Activated T-cell treated with anti-CD3 and anti-CD28 coated beads, Interleukin-2, amount 50 U/mL, for 48 hours (primary cell): ENCODE results near the gene TAS1R2.
"Not testable (repeated sequence)": the region's sequence is repeated elsewhere in the genome, so short reads cannot be mapped to it uniquely, and the experiment has no call there.

ENCODE experiments used
- DNase-seq, 2 experiments: peaks; one replicate each; pipeline ENCODE4 v3.0.0-alpha.2; 2020

TAS1R2 gene

DNA sequence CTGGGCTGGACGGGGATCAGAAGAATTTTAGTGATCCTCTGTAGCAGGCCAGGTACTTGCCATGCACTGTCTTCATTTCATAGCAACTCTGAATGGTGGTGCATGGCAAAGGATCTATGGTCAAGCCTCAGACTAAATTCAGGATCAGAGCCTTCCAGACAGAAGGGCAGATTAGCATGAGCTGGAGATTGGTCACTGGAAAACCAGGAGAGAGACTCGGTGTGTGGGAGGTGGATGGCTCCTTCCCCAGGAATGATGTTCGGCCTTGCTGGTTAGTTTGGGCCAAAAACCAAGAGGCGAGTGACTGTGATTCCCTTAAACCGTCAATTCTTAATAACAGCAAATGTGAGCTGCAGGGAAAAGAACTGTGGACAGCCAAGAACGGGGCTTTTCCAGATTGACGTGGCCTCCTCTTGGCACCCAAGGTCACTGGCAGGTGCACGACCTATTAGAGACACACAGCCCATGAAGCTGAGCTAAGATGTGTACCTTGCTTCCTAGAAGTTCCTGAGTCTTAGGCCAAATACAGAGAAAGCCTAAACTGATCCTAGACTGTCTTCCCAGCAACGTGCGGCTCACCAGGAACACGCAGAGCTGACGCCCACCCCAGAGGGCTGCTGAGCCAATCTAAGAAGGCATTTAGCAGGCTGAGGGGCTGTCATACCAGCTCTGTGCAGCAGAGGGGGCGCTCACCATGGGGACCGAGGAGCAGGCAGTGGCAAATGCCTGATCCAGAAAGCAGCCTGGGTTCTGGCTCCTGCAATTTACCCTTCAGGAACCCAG lies 24.4 kb upstream of the TAS1R2 start:
- DNase-seq, result peak; percentile 82 to 84

DNA sequence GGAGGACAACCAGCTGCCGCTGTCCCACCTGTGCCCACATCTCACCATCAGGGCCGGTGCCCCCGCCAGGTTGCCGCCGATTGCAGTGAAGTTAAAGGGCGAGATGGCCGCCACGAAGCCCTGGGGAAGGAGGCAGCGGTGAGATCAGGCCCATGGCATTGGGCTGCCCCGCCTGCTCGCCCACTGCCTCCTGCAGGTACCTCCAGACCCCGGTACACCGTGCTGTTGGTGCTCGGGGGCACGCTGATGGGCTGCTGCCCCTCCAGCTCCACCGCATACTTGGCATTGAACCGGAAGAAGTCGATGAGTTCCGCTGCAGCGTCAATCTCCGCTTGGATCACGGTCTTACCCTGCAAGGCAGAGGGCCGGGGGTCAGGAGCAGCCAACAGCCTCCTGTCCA lies 23.6 kb upstream of the TAS1R2 start:
- no peak for DNase-seq

DNA sequence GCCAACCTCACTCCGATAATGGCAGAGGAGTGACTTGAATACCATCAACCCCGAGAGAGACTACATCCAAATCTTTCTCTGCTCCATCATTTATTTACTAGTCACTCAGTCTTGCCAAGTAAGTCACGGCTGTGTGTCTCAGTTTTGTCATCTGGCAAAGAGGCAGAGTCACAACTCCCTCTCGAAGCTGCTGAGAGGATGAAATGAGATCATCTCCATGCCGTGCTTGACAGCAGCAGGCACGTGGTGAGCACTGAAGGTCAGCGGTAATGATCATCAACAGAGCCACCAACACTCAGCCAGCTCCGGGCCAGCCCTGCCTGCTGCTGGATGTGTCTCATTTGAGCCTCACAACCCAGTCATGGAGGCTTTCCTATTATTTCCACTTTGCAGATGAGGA lies 23.0 kb upstream of the TAS1R2 start:
- no peak for DNase-seq

DNA sequence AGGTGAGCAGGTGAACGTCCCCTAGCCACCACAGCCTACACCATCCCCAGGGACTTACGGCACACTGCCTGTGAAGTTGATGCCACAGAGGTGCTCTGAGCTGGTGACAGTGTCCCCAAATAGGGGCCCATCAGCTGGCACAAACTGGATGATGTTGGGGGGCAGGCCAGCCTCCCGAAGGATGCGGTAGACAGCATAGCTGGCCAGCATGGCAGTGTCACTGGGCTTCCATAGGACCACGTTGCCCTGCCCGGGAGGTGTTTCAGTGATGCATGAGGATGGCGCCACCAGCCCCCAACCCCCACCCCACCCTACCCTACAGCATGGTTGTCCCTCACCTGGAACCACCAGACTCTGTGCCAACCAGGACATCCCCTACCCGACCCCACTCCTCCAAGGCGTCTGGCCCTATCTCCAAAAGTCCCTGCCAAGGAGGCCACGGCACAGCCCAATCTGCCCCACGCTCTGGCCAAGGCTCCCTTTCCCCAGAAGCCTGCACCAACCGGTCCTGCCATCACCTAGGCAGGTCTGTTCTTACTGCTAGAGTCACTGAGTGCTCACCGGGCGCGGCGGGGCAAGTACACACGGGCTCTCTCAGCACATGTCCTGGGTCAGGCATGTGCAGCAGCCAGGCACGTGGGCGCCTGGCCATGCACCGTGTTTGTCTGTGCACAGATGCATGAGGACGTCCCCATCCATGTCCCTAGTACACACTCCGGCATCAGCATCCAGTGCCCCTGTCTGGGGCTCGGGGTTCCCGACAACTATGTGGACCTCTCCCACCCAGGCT lies 22.4 kb upstream of the TAS1R2 start:
- no peak for DNase-seq

DNA sequence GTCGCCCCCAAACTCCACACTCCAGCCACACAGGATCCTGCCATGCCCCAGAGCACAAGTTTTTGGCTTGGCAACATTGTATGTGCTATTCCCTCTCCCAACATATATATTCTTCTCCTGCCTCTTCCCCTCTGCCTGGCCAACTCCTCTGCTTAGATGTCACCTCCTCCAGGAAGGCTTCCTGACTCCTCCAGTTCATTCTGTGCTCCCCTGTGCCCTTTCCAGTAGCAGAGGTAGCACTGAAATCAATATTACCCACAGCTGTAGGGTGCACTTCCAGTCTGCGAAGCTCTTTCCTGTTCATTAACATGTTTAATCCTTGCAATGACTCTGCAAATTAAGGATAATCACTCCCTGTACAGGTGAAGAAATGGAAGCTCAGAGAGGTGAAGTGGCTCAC lies 21.7 kb upstream of the TAS1R2 start:
- no peak for DNase-seq

DNA sequence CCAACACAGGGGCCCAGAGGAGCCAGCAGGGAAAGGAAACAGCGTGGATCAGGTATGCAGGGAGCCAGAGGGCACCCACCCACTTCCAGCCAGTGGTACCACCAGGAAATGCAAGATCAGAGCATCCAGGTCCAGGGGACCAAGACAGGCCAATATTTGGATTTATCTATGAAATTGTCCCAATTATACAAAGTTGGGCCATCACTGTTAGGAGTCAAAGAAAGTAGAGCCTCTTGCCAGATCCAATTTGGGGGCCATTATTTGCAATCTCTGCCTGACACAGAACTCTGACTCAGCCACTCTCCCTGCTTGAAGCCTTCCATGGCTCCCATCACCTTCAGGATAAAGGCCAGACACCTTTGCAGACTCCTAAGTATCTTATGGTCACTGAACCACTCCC lies 21.1 kb upstream of the TAS1R2 start:
- DNase-seq, result no peak

DNA sequence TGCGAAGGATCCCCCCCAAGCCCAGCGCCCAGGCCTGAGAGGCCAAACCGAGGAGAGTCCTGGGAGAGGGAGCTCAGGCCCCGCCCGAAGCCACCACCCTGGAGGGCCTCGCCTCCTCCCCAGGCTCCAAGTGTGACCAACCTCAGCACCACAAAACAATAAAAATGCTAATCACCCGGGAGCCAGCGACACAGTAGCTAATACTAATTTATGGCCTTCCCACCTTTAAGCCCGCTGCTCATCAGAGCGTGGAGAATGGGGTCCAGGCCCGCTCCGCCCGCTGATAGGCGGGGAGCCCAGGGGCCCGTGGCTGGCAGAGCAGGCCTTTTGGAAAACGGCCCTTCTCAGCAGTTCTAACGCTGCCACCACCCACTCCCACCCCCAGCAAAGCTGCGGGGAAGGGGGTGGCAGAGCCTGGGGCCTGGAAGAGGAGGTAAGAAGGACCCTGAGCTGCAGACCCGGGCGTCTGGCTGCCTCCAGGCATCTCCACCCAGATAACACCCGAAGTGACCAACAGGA lies 20.4 kb upstream of the TAS1R2 start:
- DNase-seq, result no peak

DNA sequence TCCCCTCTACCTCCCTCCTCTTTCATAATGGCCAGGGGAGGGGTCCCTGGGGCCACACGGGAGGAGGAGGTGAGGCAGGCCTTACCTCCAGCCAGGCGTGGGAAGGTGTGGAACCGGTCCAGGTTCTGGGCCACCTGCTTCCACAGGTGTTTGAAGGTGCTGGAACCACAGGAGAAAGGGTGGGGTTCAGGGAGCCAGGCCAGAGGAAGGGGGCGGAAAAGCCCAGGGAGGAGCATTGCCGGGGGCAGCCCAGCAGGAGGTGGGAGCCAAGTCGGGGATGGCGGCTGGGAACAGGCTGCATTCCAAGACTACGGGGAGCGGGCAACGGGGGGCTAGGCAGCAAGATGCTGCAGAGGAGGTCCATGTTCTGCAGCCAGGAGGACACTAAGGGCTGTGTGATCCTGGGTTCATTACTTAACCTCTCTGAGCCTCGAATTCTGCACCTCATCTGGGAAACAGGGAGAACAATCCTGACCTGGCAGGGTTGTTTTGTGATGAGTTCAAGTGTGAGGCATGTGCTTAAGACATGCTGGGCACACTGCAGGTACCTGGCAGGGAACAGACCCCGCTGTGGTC lies 19.8 kb upstream of the TAS1R2 start:
- DNase-seq, result no peak

DNA sequence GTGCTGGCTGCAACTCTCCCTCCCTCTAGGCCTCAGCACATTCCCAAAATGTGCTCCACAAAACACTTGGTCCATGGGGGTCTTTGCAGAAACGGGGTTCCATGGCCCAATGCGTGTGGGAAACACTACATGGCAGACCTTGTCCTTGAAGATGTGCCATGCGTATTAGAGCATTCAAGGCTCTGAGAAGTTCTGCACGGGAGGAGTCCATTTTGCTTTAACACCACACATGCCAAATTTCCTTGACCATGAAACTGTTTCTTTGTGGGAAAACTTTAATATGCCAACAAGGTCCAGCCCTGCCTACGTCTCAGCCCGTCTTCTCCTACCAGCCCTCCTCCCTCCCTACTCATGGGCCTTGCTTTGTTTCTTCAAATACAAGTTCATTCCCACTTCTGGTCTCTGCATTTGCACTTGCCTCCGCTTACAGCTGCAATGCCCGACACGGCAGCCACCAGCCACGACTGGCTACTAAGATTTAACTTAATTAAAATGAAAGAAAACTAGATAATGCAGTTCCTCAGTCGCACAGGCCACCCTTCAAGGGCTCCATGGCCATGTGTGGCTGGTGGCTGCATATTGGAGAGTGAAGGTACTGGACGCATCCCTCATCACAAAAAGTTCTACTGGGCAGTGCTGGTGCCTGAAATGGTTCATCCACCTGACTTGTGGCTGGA lies 19.2 kb upstream of the TAS1R2 start:
- DNase-seq, result no peak

DNA sequence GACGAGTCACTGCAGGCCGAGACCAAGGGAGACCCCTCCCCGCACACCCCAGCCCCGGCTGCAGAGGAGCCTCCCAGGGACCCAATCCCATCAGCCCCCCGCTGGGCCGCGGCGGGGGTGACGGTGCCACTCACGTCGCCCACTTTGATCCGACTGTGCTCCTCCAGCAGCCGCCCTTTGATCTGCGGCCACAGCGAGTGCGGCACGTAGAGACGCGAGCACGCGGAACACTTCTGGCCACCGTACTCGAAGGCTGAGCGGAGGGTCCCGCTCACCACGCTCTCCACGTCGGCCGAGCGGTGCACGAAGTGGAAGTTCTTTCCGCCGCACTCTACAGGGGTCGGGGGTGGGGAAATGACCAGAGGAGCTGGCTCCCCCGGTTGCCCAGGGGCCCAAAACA lies 17.8 kb upstream of the TAS1R2 start:
- DNase-seq, result no peak

DNA sequence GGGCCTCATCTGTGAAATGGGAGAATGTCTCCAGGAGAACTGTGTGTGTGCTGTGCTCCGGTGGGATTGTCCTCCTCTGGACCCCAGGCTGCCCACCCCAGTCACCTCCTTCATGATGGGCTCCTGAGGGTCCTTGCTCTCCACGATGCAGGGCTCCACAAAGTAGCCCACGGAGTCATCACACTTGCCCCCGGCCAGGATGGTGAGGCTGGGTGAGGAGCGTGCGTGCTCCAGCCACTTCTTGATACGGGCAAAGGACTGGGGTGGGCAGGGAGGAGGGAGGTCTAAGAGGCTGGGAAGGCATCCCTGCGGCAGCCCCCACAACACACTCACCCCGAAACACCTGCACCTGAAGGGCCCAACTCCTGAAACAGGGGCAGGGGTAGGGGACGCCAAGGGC lies 16.8 kb upstream of the TAS1R2 start:
- DNase-seq, result no peak

DNA sequence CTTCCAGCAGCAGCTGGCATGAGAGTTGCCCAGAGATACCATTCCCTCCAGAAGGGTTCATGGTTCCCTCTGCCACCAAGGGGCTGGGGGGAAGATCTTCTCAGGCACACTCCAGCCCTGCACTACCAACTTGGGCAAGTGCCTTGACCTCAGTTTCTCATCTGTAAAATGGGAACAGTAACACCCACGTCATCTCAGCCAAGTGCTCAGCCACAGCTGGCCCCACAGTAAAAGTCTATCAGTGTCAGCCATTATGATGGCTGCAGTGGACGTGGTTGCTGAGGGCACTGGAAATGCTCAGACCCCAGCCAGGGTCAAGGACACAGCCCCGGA lies 16.3 kb upstream of the TAS1R2 start:
- DNase-seq, result no peak

DNA sequence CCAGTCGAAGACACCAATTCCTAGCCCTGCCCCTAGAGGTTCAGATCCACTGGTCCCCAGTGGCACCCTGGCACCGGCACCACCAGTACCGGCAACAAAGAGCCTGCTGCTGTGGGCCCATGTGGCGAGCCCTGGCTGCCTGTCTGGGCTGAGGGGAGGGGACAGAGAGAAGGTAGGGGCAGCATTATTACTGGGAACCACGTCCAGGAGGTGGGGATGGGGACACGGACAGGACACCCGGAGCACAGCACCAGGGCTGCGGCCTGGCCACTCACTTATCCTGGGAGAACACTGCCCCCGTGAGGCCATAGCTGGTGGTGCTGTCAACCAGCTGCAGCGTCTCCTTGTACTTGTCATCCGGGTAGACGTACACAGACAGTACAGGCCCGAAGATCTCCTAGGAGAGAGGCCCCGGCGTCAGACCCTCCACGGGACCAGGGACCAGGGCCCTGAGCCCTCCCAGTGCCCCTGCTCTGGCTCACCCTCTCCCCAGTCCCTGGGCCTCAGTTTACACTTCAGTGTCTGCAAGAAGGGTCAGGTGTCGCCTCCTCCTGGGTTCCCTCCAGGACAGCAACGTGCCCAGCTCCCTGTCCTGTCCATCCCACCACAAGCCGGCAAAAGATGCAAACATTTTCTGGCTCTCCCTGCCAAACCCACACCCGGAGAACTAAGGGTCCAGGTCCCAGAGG lies 15.8 kb upstream of the TAS1R2 start:
- DNase-seq, result peak; percentile 85 to 86

DNA sequence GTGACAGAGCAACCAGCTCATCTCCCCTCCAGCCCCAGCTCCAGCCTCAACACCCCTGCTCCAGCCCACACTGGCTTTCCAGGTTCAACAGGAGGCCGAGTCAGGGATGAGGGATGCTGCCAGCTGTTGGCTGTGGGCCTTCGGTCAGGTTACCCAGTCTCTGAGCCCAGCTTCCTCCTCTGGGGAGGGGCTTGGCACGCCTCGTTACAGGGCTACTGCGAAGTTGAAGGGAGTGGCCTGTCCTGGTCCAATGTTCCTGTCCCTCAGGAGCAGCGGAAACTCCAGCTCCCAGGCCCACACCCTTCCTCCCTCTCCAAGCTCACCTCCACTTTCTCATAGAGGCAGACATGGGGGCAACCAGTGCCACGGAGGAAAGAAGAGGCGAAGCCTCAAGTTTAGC lies 15.1 kb upstream of the TAS1R2 start:
- DNase-seq, result no peak

DNA sequence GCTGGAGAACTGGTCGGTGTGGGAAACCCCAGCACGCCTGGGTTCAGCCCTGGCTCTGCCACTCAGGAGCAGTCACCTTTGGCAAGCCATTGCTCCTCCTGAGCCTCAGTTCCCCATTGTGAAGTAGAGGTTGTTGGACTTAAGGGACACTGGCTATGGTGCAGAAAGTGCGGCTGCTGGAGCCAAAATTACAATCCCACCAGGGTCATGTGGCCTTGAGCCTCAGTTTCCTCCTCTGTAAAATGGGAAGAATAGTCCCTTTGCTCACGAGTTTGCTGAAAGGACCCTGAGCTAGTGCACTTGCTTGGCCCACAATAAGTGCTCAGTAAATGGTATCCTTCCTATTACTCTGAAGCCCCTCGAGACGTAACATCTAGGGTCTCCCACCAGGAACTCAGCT lies 14.6 kb upstream of the TAS1R2 start:
- DNase-seq, result no peak

DNA sequence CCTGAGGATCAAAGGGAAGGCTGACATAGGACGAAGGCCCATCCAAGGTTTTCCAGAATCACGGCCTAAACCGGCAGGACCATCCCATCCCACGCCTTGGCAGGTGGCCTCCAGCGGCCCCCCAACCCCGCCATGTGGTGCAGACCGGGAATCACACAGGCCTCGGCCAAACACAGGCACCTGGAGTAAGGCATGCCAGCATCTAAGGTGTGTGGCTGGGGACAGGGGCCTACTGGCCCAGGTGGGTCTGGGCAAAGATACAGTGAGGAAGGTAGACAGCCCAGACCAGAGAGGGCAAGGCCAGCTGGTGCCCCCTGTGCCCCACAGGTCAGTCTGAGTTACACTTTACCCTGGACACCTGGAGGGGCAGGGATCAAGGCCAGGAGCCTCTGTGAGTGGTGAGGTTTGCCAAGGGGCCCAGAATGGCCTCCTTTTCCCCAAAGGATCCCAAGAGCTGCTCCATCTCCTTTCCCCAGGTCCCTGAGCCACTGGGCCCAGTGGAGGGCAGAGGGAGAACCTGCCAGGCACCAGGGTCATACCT lies 12.7 kb upstream of the TAS1R2 start:
- no peak for DNase-seq

DNA sequence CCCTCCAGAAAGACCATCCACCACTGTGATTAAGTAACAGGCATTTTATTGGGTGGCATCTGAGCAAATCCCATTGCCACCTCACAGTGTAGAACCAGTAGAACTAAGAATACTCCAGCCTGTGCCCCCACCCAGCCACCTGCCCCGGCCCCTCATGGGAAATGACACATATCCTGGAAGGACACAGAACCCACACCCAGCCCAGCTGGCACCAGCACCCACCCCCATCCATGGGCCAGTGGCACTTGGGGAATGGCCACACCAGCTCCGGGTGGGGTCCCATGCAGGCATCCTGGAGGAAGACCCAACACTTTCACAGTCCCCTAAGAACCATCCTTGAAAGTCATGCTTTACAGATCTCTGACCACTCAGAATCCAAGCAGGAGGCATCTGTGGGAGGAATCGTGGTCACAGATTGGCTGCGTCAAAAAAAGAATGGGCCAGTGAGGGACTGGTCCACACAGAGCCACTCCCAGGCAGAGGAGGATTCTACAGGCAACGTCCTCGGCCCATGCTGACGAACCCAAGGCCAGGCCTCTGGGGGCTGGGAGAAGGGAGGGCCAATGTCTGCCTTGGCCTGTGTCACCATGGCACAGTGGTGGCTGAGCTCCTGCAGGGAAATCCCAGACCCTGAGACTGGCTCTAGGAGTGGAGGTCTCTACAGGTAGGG lies 12.1 kb upstream of the TAS1R2 start:
- no peak for DNase-seq

DNA sequence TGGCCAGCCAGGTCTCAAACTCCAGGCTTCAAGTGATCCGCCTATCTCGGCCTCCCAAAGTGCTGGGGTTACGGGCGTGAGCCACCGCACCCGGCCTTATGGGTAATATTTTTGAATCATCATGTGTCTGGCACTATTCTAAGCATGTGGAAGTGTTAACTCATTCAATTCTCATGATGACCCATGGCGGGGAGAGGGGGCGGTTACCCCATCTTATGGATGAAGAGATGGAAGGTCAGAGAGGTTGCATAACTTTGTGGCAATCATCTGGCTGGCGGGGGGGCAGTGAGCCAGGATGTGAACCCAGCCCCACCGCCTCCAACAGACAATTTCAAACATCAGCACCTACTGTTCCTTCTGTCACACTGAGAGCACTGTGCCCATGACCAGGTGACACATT lies 11.5 kb upstream of the TAS1R2 start:
- no peak for DNase-seq

DNA sequence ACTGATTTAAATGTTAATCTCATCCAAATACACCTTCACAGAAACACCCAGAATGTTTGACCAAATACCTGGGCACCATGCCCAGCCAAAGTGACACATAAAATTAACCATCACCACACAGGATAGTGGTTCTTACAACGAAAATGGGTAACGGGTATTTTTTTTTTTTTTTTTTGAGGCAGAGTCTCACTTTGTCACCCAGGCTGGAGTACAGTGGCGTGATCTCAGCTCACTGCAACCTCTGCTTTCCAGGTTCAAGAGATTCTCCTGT lies 11.1 kb upstream of the TAS1R2 start:
- DNase-seq, result not testable (repeated sequence)

DNA sequence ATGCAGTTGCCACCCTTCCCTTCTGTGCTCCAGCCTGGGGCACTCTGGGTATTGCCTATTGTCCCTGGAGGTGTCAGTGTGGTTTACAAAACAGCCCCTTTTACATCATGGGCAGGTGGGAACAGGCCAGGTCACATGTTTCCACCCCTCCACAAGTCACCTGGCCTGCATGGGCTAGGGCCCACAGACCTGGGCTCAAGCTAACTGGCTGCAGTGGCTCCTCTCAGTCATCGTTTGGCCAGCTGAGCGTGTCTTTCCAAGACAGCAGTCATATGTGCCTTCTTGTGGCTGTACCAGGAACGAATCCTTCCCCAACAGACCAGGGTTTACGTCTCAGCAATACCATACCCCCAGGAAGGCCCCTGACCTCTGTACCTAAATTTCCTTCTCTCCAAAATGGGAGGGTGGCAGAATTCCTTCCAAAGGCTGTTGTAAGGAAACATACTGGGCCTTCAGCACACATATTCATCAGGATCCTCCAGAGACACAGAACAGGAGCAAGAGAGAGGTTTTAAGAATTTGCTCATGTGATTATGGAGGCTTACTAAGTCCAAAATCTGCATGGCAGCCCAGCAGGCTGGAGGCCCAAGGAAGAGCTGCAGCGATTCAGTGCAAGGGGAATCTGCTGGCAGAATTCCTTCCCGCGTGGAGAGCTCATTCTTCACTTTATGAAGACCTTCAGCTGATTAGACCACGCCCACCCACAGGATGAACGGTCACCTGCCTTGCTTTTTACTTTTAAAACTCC lies 10.6 kb upstream of the TAS1R2 start:
- DNase-seq, result no peak

DNA sequence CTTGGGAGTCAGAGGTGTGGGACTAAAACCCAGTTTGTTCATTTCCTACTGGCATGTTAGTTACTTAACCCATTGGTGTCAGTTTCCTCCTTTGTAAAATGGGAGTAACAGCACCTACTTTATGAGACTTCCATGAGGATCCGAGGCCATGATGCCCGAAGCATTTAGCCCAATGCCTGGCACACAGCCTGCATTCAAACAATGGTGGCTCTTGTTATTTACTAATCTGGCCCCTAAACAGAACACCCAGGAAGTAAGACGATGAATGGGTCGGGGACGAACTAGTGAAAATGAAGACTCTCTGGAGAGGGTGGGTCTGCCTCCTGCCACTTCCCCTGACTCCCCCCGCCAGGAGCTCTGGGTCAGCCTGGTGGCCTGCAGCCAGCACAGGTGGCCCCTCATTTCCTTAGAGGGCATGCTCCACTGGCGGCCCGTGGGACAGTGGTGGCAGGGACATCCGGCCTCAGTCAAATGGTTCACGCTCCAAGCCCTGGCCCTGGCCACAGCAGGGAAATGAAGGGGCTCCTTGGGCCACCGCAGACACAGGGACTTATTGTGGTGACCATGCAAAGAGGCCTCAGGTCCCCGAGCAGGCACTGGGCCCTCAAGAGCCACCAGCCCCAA lies 9.5 kb upstream of the TAS1R2 start:
- DNase-seq, result no peak
